Epithelial cell of proximal tubule (primary cell): ENCODE results near the gene ATOH1. TPM values are rescaled to one million over a fixed set of nuclear protein-coding genes. Genes with fewer than 3 reads are reported as not detected.

Experiments
- DNase-seq: peaks from one replicate; pipeline ENCODE4 v3.0.0-alpha.2; 2011; ENCODE audit warnings: low read depth
- H3K4me3 ChIP-seq: 2 replicates; pipeline ENCODE4 v1.5.1; 2011; ENCODE audit warnings: low read depth, mild to moderate bottlenecking, low read length
- total RNA-seq: library from RNA; depleted of rRNA; stranded (reverse); fragments of >200 nt; gene quantifications from 2 replicates; pipeline ENCODE4 v1.2.3, GENCODE V29; 2015
- TF ChIP-seq, protein P1 (sequence below): conservative IDR thresholded peaks from 2 replicates; pipeline ENCODE4 v1.5.1; 2012; ENCODE audit warnings: low read depth, mild to moderate bottlenecking, low read length

ATOH1 gene
- total RNA-seq, 1 donor from 2014 or later = not detected

- no peak overlapping the region for H3K4me3 ChIP-seq
- TF ChIP-seq, protein P1, sequence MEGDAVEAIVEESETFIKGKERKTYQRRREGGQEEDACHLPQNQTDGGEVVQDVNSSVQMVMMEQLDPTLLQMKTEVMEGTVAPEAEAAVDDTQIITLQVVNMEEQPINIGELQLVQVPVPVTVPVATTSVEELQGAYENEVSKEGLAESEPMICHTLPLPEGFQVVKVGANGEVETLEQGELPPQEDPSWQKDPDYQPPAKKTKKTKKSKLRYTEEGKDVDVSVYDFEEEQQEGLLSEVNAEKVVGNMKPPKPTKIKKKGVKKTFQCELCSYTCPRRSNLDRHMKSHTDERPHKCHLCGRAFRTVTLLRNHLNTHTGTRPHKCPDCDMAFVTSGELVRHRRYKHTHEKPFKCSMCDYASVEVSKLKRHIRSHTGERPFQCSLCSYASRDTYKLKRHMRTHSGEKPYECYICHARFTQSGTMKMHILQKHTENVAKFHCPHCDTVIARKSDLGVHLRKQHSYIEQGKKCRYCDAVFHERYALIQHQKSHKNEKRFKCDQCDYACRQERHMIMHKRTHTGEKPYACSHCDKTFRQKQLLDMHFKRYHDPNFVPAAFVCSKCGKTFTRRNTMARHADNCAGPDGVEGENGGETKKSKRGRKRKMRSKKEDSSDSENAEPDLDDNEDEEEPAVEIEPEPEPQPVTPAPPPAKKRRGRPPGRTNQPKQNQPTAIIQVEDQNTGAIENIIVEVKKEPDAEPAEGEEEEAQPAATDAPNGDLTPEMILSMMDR = no peak
- DNase-seq = no peak
These were observed 2.9 kb upstream of the ATOH1 start for GRCh38 chr4:93825551-93826216.

DNA sequence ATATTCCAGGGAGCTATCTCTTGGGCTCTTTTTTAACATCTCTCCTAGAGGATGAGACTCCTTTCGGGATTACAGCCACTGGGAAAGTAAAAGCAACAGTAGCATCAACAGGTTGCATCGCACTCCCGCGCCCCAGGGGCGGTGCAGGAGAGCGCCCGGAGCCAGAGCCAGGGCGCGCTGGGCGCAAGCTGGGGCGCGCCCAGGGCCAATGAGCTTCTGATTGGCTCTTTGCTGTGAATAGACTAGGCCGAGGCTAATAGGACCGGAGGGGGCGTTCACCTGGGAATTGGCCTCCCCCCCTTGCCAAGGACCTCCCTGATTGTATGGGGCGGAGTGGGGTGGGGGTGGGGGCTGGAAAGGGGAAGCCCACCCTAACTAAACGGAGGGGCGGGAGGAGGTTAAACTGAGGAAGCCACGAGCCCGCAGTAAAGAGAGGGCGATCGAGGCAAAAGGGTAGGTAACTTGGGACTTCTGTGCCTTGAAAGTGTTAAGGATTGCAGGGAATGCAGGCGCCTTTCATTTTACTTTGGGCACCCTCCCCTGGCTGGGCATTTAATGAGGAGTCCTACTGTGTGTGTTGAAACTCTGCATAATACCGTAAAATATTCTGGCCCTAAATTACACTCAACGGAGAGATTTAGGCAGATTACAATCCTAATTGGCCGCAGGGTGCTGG, 1.1 kb upstream of the ATOH1 start:
- TF ChIP-seq, protein P1 = no peak
- no peak overlapping the region for H3K4me3 ChIP-seq
- DNase-seq = no peak

DNA sequence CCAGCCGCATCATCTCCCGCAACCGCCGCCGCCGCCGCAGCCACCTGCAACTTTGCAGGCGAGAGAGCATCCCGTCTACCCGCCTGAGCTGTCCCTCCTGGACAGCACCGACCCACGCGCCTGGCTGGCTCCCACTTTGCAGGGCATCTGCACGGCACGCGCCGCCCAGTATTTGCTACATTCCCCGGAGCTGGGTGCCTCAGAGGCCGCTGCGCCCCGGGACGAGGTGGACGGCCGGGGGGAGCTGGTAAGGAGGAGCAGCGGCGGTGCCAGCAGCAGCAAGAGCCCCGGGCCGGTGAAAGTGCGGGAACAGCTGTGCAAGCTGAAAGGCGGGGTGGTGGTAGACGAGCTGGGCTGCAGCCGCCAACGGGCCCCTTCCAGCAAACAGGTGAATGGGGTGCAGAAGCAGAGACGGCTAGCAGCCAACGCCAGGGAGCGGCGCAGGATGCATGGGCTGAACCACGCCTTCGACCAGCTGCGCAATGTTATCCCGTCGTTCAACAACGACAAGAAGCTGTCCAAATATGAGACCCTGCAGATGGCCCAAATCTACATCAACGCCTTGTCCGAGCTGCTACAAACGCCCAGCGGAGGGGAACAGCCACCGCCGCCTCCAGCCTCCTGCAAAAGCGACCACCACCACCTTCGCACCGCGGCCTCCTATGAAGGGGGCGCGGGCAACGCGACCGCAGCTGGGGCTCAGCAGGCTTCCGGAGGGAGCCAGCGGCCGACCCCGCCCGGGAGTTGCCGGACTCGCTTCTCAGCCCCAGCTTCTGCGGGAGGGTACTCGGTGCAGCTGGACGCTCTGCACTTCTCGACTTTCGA, 654 bp downstream of the ATOH1 start:
- TF ChIP-seq, protein P1 = no peak
- H3K4me3 ChIP-seq = peak overlapping the region; percentile 39
- no peak for DNase-seq

DNA sequence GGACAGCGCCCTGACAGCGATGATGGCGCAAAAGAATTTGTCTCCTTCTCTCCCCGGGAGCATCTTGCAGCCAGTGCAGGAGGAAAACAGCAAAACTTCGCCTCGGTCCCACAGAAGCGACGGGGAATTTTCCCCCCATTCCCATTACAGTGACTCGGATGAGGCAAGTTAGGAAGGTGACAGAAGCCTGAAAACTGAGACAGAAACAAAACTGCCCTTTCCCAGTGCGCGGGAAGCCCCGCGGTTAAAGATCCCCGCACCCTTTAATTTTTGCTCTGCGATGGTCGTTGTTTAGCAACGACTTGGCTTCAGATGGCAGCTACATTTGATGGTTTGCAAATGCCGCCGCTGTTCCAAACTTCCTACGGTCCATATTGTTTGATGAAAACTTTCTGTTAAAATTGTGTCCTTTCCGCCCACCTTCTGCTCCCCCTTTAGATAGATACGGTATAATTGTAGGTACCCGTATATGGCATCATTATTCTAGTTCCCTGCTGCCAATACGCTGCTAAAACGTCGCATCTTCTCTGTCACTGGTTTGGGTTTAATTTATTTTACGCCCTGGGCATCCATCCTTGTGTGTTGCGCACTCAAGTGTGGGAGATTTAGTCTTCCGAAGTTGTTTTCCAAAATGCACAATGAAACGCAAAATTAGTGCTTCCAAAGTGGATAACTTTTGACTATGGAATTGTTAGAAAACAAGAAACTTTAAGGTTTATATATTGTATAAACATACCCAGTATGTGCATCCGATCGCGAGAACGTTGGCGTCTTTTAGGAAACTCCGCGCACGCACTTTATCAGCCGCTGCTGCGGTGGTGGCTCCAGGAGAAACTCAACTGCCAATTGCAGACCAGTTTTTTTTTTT, 1.5 kb downstream of the ATOH1 start:
- no peak for DNase-seq
- no peak overlapping the region for H3K4me3 ChIP-seq
- TF ChIP-seq, protein P1 = no peak

DNA sequence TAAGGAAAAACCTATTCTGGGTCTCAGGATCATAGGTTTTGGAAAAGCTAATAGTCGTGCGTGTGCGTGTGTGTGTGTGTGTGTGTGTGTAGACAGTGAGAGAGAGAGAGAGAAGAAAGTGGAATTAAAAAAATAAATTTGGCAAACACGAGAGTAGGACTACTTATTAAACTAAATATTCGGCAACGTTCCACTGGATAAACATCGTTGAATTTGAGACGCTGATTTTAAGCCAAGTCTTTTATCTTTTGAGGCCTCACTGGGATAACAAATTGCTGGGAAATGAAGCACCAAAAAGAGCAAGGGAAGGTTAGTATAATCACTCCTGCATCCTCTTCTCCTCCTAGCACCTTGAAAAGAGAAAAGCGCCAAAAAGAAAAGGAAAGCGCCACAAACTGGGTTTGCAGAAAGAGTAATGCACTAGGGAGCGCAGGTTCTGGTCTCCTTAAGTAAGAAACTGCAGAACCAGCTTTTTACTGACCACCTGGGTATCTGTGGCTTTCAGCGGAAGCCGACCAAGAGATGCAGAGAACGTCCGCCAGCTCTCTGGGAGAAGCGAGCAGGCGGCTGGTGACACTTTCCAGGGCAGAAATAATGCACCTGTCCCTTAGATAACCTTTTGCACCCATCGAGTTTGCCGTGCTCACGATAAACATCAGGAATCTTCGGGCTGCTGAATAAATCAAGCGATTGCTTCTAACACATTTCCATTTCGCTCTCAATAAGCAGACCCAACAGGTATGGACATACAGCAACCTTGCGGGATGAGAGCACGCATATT, 3.4 kb downstream of the ATOH1 start:
- H3K4me3 ChIP-seq = no peak overlapping the region
- no peak for DNase-seq
- TF ChIP-seq, protein P1 = no peak
